GM19463 (cell line): ENCODE results near the gene S100A4.
A peak's percentile ranks its signal among the peaks of the same experiment; 100 is the strongest.
"Not testable (repeated sequence)": the region's sequence is repeated elsewhere in the genome, so short reads cannot be mapped to it uniquely, and the experiment has no call there.

Experiments
- ATAC-seq: cut with Tn5 transposase; IDR thresholded peaks from one replicate; pipeline ENCODE4 v1.9.1; 2021; ENCODE audit warnings: mild to moderate bottlenecking, moderate library complexity; ENCODE audit not compliant: unreplicated experiment

Gene S100A4

DNA sequence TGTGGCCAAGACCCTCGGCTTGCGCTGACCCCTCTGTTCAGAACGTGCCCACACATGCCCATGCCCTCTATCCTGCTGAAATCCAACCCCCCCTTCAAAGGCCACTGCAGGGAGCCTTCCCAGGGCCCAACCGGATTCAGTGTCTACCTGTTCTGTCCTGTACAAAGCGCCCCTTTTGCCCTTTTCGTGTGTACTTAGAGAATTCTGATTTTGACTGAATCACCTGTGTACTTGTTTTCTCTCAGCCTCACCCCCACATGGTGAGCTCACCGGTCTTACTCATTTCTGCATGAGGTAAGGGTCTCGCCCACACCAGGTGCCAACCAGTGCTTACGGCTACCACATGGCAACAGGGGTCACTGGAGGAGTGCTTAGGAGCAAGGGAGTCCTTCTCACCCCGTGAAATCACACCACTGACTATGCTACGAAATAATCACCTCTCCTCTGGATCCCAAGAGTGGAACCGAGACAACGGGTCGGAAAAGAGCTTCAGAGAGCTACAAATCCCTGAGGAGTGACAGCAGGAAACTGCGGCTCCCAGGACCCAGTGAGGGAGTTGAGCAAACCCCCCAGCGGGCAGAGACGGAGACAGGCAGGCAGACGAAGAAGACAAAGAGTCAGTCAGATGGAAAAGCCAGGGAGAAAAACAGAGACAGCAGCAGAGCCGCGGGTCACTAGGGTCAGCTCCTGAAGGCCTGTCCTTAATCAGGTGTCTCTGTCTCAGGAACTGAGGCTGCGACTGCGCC is 22.2 kb upstream of the S100A4 start:
- no peak for ATAC-seq

DNA sequence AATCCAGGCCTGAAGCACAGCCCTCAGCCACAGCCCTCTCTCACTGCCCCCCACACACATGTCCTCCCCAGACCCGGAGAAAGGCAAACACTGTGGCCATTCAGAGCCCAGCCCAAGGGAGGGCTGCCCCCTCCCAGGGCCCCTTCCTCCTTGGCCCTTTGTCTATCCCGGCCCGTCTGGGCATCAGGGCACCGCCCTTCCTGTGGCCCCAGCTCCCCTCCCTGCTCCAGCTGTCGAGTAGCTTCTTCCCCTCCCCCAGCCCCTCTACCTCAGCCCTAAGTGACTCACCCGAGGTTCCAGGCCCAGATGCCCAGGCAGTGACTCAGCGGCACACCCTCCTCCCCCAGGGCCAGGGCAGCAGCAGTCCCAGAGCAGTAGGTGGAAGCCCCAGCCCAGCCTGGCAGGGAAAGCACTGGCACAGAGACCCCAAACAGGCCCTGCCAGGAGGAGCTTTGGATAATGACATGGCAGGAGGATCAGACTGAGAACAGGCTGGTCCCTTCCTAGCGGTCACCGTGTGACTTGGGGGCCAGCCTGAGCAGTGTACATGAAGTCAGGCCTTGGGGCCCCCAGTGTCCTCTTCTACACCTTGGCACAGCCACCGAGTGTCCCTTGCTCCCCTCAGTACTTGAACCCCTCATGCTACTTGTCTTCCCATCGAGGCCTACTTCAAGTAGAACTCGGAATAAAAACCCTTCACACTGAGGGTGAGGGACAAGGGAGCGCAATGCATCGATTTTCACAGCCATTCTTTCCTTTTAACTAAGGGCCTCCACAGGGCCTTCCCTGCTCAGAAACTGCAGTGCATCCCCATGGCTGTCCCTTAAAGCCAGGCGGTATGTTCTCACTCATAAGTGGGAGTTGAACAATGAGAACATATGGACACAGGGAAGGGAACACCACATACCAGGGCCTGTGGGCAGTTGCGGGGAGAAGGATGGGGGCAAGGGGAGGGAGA is 21.1 kb upstream of the S100A4 start:
- ATAC-seq, result peak; percentile 66

DNA sequence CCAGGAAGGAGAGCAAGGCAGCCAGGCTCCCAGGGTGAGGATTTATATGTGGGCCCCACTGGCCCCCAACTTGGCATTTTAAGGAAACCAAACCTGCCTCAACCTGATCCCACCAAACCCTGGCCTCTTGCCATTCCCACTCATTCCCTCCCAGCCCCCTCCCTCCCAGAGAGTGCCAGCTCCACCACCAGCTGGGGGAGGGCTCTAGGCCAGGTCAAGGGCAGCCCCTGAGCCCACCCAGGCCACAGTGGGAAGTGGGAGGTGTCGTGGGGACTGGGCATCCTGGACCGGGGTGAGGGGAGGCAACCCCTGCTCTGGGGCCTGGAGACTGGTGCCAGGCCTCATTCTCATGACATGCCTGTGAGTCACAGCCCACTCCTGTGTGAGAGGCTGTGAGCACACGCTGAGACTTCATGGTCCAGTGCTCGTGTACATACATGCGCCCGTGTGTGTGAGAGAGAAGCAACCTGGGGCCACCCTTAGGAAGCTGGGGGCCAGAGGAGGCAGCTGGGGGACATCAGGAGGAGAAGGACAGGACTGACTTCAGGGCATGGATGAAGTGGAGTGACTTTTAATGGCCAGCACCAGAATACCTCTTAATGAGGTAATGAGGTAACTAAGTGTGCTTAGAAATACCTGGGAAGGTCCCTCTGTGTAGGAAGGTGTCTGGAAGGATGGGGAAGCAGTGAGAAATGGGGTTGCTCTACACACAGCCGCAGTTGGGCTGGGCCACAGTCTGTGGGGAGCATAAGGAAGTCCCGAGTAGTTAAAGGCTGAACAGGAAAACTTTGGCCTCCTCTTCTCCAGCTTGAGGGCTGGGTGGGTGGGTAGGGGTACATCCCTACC is 20.1 kb upstream of the S100A4 start, which contains the start of gene S100A2:
Gene S100A2, minus strand, starts transcription at position 316 of the 846 bp plus-strand sequence. CDS start 1,967 bp downstream, outside the sequence.
- ATAC-seq, result peak; percentile 67

DNA sequence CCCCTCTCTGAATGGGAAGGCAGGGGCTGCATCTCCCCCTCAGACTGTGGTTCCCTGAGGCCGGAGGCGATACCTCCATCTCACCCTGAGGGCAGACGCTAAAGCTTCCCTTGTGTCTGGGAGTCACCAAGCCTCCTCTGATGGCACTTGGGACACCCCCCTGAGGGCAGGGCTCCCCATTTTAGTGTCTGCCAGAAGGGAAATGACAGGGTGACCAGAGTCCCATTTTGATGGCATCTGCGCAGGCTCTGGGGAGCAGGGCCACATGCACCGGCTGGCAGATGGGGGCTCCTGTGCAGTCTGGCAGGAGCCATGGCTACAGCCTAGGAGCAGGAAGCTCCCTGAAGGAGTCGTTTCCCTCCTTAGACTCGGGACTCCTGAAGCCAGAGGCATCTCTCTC is 18.4 kb upstream of the S100A4 start:
- ATAC-seq, result no peak

DNA sequence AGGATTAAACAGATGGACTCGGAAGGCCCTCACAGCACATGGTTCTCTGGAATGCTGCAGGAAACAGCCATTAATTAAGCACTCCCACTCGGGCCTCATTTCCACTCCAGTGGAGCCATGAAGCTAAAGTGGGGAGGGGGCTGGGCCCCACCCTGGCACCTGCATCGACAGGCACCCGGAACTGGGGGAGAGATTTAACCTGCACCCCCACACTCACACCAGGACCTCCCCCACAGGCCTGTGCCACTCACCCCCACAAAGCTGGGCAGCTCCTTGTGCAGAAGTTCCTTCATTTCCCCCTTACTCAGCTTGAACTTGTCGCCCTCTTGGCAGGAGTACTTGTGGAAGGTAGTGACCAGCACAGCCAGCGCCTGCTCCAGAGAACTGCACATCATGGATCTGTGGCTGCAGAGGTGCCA is 17.9 kb upstream of the S100A4 start:
- ATAC-seq, result no peak

DNA sequence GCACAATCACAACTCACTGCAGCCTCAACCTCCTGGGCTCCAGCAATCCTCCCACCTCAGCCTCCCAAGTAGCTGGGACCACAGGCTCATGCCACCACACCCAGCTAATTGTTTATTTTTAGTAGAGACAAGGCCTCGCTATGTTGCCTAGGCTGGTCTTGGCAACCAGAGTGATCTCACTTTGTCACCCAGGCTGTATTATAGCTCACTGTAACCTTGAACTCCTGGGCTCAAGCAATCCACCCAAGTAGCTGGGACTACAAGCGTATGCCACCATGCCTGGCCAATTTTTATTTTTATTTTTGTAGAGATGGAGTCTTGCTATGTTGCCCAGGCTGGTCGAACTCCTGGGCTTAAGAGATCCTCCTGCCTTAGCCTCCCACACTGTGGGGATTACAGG is 16.4 kb upstream of the S100A4 start:
- not testable (repeated sequence) for ATAC-seq

DNA sequence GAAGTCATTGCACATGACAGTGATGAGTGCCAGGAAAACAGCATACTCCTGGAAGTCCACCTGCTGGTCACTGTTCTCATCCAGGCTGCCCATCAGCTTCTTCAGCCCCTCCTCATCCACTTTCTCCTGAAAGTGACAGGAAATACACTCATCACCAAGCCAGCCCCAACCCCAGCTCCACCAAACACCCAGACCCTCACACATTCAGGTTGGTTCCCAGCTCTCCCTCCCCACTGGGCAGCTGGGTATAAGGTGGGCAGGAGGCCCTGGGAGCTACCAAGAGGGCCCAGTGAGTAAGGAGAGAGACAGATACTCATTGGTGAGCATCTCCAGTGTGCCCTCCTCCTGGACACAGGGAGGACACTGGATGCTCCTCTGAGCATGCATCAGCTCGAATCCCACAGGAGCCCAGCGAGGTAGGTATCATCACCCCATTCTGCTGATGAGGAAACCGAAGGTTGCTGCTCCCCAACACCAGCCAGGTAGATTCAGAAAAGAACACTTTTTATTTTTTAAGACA is 15.9 kb upstream of the S100A4 start:
- ATAC-seq, result no peak

DNA sequence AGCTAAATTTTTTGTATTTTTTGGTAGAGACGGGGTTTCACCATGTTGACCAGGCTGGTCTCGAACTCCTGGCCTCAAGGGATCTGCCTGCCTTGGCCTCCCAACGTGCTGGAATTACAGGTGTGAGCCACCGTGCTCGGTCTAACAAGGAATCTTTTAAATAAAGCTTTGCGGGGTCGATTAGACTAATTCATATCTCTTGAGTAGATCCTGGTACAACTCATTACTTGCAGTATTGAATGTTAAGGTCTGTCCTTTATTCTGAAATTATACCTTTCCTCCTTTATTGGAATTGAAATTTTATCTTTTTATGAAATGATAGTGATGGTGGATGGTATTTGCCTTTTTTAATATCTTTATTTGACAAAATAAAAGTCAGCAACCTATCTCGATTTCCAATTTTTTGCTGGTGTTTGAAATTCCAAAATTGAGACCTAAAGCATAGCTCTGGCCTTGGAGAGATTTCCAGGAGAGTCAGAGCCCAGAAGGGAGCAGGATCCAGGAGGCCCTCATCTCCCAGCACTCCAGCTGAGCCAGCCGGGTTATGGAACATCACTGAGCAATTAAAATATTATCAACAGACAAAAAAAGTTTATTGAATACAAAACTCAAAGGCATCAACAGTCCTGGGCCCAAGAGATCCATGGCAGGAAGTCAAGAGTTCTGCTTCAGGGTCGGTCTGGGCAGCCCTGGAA is 15.3 kb upstream of the S100A4 start:
- no peak for ATAC-seq

DNA sequence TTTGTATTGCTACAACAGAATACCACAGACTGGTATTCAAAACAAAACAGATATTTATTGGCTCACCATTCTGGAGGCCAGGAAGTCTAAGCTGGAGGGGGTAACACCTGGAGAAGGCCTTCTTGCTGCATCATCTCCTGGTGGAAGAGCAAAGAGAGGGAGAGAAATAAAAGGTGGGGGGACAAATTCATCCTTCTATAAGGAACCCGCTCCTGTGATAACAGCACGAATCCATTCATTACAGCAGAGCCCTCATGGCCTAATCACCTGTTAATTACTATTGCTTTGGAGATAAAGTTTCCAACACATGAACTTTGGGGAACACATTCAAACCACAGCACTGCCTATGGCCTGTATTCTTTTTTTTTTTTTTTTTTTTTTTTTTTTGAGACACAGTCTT is 14.6 kb upstream of the S100A4 start:
- ATAC-seq, result no peak

DNA sequence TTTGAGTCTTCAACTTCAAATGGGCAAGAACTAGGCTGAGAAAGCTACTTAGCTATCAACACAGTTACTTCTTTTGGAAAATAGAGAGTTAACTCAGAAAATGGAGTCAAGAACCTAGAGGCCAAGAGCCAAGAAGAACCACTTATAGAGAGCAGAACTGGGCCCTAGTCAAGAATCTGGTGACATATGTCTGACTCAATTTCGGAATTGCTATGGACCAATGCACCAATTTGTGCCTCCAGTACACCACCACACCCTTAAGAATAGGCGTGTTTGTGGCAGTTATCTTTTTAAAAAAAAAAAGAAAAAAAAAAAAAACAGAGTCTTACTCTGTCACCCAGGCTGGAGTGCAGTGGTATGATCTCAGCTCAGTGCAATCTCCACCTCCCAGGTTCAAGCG is 12.3 kb upstream of the S100A4 start:
- ATAC-seq, result no peak

DNA sequence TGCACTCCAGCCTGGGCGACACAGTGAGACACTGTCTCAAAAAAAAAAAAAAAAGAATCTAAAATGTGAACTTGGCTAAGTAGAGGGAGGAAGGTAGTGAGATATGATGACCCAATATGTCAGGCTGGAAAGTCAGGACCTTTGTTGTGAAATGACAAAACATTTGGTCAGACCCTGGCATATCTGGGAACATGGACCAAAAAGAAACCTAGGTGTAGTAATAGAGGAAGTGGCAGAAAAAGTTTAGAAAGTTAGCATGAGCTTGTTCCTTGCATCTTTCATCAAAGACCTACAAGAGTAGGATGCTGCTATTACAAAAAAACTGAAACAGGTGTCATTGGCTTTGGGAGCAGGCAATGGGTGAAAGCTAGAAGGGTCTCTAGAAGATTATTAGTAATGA is 10.7 kb upstream of the S100A4 start:
- ATAC-seq, result no peak

DNA sequence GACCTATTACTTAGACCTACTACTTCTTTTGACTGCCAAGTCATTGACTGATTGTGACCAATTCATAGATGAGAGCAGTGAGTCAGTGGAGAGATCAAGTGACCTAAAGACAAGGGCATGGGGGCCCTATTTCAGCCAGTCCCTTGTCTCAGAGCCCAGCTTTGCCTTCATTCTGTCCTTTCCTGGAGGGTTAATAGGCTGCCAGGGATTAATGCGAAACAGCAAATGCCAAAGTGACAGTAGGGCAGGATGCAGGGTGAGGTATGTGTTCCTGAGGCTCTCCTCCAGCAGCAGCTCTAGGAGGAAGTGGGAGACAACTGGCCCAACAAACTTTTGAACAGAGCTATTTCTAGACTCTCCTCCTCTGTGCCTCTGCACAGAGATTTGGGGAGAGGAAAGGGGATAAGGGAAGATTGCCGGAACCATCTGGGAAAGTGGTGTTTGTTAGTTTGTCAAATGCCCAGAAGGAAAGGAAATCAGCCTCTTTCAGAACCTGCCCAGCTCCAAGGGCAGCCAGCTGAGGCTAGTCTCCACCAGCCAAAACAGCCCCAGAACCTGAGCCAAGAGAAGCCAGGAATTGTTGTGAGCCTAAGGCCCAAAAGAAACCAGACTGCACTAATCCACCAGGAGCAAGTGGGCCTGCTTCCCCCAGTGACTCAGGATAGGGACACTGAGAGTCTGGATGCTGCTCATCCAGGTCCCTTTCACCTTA is 8.4 kb upstream of the S100A4 start:
- no peak for ATAC-seq

DNA sequence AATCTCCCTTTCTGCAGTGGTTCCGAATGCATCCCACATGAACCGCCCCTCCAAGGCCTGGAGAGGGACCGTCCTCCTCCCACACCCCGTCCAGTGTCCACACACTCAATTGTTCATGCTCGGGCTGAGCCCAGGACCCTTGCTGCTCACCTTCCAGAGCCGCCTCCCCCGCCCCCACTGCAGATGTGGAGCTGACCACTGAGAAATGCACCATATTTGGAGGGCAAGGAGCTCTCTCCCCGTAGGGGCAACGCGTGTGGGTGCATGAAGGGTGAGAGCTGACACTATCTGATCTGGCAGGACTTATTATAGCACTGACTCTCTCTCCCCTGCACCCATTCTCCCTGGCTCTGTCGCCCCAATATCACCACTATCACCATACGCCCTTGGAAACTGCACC is 7.5 kb upstream of the S100A4 start:
- ATAC-seq, result no peak

DNA sequence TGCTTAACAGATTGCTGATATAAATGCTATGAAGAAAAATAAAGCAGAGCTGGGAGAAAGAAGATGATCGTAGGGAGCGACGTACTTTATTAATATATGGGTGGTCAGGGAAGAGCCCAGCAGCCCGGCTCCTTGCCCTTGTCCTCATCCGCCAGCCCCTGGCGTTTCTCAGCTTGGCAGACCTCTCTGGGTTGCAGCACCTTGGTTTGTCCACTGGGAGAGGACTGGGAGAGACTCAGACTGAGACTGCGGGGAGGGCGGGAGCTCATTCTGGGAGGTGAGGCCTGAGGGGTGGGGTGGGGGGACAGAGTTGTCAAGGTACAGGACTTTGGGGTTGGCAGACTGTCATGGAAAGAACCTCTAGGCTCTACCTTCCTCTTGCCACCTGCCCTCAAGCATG is 6.7 kb upstream of the S100A4 start:
- no peak for ATAC-seq

DNA sequence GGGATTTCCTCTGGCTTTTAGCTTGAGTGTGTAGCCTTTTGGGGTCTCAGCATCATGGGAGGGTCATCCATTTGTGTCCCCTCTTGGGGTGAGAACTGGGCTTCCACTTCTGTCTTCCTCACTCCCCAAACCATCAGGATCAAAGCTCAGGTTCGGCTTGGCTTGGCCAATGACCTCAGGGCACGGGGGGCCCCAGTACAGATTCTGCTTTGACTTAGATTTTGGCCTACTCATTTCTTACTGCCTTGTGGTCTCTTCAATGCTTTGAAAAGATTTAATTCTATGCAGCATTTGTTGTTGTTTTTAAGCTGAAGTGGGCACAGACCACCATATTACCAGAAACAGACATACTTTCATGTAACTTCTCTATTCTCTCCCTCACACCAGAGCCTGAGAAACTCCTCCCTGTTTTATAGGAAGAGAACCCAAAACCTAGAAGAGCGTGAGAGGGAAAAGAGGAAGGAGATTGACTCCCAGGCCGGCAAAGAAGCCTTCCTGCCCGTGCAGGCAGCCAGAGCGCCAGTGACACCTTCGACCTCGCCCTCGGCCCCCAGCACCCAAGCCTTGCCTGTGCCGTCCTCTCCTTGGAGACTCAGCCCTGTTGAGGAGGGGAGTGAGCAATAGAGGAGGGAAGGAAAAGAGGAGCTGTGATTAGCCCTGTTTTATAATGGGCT is 5.4 kb upstream of the S100A4 start:
- ATAC-seq, result no peak

DNA sequence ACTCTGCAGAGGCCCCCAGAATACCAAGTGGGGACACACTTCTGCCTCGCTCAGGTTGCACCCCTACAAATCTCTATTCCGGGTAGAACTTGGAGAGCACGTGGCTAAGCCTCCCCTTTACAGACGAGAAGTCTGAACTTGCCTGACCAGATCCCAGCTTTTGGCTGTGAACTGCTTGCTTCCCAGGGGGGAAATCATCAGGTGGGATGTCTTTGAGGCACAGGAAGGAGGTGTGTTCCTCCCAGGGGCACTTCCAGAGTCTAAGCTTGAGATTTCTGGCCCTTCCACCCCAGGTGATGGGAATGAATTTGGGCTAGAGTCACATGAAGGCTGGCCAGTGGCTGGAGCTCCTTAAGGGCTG is 4.8 kb upstream of the S100A4 start:
- no peak for ATAC-seq

DNA sequence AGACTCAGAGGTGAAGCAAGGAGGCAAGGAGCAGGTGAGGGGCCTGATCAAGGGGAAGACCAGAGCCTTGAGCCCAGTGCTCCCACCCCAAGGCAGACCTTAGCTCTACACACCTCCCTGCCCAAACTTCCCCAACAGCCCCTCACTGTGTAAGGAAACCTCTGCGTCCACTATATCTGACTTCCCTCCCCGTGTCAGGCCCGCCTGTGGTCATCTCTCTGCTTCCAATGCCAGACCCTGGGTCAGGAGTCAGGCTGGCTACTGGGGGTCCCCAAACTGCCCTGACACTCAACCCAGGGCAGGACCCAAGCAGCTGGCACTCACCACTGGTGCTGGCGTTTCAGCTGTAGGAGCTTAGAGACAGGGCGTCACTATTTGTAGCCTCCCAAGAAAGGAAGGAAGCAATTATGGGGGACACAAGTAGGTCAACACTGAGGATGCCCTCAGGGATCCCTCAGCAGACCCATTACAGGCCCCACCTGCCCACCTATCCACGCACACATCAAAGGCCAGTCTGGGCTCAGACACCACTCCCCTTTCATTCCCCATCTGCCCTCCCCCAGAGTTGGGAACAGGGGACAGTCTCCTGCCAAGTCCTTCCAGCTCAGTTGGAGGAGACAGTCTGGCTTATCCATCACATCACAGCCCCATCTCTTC is 4.3 kb upstream of the S100A4 start:
- no peak for ATAC-seq
